Body of pancreas (tissue), 4 donors: ENCODE data around the gene SETBP1.

Experiments used
- POLR2A ChIP-seq, 3 donors: fragments of 450-650 bp; IDR thresholded peaks; one replicate each; pipeline ENCODE4 v1.6.1; 2016; ENCODE audit warnings: antibody characterized with exemption in 3 of 3, mild to moderate bottlenecking in 2 of 3
- TF ChIP-seq, protein P1 (sequence below), 7 experiments: fragments of 450-650 bp in 4 of 7; fragments of 200-600 bp in 3 of 7; sonication (generic) in 3 of 7; IDR thresholded peaks; one replicate each; pipeline ENCODE4 v1.5.1; 2016 to 2019; ENCODE audit warnings: antibody characterized with exemption in 7 of 7

DNA sequence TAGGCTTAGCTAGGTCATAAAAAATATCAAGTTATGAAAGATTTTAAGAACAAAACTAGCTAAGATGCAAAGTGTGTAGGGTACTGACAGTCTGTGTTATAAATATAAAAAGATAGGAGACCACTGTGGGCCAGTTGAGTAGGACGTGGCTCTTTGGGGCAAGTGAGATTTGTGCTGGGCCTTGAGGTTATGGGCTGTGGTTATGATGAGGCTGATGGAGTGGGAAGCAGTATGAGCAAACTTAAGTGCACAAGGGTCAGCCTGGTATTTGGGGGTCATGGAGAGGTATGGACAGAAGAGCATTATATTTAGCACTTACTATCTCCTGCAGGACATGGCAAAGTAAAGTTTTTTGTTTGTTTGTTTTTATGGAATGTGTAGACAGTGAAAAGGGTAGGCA lies 70.1 kb downstream of the SETBP1 start:
- TF ChIP-seq, protein P1, sequence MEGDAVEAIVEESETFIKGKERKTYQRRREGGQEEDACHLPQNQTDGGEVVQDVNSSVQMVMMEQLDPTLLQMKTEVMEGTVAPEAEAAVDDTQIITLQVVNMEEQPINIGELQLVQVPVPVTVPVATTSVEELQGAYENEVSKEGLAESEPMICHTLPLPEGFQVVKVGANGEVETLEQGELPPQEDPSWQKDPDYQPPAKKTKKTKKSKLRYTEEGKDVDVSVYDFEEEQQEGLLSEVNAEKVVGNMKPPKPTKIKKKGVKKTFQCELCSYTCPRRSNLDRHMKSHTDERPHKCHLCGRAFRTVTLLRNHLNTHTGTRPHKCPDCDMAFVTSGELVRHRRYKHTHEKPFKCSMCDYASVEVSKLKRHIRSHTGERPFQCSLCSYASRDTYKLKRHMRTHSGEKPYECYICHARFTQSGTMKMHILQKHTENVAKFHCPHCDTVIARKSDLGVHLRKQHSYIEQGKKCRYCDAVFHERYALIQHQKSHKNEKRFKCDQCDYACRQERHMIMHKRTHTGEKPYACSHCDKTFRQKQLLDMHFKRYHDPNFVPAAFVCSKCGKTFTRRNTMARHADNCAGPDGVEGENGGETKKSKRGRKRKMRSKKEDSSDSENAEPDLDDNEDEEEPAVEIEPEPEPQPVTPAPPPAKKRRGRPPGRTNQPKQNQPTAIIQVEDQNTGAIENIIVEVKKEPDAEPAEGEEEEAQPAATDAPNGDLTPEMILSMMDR (IDR thresholded peaks at IDR 0.05) = no peak
- TF ChIP-seq POLR2A (IDR thresholded peaks at IDR 0.05) = no peak
